ENCODE measurements around the gene MAGI2.

The MAGI2 gene

DNA sequence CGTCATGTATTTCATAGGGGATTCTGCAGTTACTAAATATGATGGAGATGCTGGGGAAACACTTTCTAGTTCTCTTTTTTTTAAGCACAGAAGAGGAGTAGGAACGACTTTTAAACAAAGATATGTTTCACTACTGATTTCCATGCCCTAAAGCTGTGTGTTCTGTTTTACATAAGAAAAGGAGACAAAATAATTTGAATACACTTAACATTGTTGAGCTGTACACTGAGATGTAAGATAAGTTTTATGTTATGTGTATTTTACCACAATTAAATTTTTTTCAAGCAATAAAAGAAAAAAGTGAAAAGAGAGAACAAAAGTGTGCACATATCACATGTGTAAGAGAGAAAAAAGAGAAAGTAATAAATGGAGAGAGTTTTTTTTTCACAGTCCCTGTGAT, 1246.7 kb downstream of the MAGI2 start:
- no peak for DNase-seq (ENCODE audit: low read depth in 3 of 3, low spot score in 1 of 3)

DNA sequence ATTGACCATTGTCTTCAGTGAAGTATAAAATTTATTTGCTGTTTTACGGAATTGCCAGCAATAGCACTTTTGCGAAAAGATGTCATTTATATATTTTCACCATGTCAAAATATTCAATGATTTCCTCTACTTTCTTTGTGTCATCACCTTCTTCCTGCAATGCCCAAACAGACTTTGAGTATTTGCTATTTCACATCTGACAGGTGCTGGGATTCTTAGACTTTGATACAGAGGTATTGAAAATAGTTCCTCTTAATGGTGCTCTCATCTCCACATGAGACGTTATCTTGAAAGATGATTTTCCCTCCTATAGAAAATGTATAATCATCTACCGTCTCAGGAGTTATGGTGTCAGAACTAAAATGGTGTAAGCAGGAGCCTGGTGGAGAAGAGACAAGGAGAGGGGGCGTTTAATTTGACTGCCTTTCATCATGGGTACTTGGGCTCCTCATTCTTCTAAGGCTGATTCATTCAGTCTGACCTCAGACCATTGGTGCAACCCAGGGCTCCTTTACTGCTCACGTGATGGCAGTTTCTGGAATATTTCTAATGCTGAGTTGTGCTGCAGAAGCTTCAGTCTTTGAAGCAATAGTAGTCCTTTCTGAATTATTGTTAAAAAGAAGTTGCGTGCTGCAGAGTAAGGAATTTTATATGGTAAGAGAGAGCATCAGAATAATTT, 1250.3 kb downstream of the MAGI2 start:
- DNase-seq (ENCODE audit: low read depth in 3 of 3, low spot score in 1 of 3), result no peak

DNA sequence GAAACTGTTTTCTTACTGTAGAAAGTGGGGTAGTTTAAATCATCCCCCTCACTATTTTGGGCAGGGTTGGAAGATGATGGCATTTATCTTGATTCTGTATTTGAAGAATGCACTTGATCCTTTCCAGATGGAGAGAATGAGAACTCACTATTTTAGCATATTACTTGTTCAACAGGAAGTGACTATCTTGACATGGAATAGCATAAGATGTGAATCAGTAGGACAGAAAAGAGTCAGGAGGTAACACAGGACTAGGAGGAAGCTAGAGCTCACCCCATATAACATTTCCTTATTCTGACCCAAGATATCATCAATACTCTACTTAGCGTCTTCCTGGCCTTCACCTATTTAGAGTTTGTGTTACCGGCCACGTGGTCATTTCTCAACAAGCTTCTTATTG, 1254.7 kb downstream of the MAGI2 start:
- DNase-seq (ENCODE audit: low read depth in 3 of 3, low spot score in 1 of 3), result no peak

DNA sequence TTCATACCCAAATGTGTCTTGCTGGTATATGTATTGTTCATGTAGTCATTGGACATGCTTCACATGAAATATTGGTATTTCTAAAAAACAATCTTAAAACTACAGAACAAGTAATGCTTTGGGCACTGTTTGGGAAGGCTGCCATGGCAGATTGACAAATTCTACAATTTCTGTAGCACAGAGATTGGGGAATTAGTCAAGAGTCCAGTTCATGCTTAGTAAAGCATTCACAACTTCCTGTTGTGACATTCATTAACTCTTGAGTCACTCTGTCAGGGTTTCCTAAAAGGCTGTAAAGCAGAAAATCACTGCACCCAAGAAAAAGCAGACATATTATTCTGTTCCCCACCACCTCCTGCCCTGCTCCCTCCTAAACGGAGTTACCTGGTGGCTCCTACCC, 1256.0 kb downstream of the MAGI2 start:
- DNase-seq (ENCODE audit: low read depth in 3 of 3, low spot score in 1 of 3), result no peak

DNA sequence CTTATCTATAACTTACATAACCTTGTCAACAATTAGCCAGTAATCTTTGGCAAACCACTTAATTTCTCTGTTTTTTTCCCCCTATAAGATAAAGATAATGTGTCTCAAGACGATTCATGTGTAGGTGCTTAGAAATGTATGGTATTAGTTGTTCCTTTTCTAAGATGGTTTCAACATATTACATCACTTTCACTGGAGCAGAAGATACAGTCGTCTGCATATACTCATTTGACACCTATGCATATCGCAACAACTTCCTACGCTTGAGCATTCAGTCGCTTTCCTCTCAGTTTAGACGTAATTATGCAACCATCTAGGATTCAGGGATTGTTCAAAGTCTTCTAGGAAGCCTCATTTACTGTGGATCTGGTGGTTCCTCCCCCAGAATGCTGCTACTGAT, 1258.2 kb downstream of the MAGI2 start:
- DNase-seq (ENCODE audit: low read depth in 3 of 3, low spot score in 1 of 3), result no peak

DNA sequence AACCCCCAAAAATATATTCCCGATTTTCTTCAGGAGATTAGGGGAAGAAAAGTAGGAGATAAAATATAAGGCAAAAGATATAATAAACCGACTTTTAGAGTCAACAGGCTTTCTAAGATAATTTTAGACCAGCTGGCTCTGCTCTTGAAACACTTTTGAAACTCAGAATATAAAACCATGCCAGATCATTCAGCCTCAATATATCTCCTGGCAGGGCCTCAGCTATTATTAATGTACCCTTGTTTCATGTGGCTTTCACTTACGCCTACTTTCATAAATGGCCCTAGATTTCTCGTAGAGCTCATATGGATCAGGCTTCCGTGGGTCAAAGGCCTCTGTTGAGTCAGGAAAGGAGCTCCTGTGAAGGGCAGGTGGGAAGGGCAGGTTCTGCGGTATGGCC, 1258.9 kb downstream of the MAGI2 start:
- DNase-seq (ENCODE audit: low read depth in 3 of 3, low spot score in 1 of 3), result no peak

DNA sequence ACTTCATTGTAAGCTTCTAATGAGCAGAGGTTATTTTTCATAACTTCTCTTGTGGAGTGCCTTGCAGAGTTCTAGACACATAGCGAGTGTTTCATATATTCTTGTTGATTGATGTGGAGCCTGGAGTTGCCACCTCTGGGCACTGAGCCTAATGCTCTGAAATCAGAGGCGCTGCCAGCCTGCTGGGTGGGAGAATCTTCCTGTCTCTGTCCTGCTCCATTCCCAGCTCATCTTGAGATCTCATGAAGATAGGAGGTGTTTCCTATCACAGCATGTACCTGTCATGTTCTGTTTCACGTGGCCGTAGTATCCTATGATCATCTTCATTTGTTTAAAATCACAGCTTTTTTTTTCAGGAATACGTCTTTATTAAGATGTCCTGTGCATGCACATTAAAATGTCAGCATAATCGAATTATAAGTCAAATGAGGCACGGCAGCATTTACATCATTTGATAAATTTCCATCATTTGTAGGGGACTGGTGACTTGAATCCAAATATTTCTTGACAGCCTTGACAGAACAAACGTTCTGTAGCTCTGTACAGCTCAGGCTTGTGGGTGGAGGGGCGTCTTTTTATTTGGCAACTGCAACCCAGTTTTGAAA, 1261.9 kb downstream of the MAGI2 start:
- no peak for DNase-seq (ENCODE audit: low read depth in 3 of 3, low spot score in 1 of 3)

DNA sequence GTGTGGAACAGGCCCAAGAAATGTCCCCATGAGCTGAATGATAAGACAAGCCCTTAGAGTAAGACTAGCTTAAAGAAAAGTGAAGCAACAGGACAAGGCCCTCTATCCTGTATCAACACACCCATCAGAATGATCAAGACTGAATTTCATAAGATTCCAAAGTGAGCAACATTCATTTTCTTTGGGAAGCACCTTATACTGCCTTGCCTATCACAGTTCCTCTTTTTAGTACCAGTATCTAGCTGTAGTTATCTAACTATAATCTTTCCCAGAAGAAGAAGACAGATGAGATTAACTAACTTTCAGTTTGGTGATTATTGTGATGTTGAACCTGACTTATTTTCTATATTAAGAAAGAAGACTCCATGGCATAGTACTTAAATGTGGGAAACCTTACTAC, 1263.7 kb downstream of the MAGI2 start:
- DNase-seq (ENCODE audit: low read depth in 3 of 3, low spot score in 1 of 3), result no peak

DNA sequence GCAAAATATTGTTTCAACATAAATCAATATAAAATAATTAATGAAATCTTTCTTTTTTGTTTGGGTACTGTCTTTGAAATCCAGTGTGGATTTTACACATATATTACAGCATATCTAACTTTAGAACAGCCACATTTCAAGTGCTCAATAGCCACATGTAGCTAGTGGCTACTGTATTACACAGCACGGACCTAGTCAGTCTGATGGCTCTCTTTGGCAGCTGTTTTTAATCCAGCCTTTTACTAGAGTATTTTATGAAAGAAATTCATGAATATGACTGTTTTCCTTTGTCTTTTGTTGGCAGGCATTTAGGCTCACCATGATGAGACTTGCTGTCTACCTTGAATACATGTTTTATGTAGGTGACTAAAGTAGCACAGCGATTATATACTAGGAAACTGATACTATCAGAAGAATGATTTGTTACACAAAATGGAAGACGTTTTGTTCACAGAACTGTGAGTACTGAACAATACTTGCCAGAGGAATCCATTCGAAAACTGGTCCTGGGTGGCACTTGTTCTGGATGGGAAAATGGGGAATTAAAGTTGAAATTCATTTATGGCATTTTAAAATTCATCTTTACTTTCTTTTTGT, 1268.2 kb downstream of the MAGI2 start:
- DNase-seq (ENCODE audit: low read depth in 3 of 3, low spot score in 1 of 3), result no peak

DNA sequence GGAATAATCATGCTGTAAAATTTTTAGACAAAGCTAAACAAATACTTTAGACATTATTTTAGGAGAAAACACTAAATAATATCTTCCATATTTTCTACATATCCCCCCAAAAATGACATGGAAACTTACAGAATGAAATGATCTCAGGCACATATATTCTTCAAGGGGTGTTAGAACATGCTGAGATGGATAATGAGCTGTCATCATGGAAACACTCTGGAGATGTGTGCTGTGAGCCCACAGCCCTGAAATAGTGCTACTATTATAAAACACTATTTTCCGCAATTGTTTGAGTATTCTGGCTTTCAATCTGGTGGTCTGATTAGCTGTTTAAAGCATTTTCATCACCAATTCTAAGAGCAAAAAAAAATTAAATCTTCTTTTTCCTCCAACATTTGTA, 1269.2 kb downstream of the MAGI2 start:
- DNase-seq (ENCODE audit: low read depth in 3 of 3, low spot score in 1 of 3), result no peak

DNA sequence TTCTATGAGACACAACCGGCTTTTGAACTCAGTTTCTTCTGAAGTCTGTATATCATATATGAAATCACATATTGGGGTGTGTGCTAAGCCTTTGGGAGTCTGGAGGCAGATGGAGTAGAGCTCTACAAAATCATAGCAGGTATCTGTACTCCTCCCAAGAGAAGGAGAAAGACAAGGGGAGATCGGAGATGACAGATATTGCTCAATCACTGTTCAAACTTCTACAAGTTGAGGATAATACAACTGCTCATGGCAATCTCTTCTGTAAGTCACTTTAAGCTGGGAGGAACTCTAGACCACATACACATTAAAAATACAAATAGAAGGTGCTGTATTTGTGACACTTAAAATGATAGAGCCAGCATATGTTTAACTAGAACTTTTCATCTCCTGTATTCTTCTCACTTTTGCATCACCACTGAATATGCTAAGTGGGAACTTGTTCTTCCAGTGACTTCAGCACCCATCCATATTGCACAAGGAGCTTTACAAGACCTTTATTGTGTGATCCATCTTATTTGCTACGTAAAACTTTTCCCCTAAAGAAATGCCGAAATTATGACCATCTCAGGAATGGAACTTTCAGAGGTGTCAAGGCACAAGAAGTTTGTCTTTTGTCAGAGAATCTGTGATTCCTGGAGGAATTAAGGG, 1273.5 kb downstream of the MAGI2 start:
- DNase-seq (ENCODE audit: low read depth in 3 of 3, low spot score in 1 of 3), result no peak

DNA sequence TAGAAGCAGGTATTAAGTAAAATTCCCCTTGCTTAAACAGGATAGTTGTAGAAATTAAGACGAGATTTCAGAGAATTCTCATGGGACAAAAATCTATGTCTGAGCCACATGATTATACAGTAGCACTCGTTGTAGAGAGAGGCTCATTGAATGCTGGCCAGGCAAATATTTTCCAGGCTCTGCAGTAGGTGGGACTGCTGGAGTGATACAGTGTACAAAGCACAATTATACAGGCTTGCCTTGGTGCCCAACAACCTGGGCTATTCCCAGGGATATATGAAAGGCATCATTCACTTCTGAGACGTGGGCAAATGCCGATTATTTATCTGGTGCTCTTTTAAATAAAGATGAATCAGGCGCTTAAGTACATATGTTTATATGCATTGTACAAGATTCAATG, 1274.3 kb downstream of the MAGI2 start:
- no peak for DNase-seq (ENCODE audit: low read depth in 3 of 3, low spot score in 1 of 3)

DNA sequence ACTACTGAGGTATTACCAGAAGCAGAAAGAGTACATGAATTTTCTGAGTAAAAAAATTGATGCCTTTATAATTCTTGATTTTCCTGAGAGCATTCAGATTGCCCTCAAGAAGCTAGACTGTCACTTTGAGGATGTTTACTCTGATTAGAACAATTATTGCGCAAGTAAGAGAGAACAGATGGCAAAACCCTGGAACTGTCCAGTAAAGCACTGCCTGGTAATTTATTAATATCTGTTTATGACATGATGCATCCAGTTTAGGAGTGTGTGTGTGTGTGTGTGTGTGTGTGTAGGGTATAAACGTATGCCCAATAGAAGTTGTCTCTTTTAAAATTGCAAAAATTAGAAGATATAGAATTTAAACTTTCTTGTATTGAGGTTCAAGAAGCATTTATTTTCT, 1275.1 kb downstream of the MAGI2 start:
- DNase-seq (ENCODE audit: low read depth in 3 of 3, low spot score in 1 of 3), result no peak

DNA sequence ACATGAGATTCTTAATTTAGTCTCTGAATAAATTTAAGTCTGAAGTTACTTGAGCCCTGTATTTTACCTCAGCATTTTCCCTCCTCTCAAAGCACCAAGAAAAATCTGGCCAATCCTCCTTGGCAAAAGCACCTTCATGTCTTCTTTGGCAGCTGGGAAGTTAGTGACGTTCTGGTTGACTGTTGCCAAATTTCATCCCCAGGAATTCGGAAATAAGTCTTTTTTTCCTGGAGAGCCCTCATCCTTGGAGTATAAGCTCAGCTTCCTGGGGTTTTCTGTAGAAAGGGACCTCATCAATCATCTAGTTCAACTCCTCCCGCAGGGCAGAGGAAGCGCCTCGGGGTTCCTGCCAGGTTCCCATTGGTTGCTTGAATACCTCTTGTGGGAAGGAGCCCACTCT, 1277.3 kb downstream of the MAGI2 start:
- no peak for DNase-seq (ENCODE audit: low read depth in 3 of 3, low spot score in 1 of 3)

DNA sequence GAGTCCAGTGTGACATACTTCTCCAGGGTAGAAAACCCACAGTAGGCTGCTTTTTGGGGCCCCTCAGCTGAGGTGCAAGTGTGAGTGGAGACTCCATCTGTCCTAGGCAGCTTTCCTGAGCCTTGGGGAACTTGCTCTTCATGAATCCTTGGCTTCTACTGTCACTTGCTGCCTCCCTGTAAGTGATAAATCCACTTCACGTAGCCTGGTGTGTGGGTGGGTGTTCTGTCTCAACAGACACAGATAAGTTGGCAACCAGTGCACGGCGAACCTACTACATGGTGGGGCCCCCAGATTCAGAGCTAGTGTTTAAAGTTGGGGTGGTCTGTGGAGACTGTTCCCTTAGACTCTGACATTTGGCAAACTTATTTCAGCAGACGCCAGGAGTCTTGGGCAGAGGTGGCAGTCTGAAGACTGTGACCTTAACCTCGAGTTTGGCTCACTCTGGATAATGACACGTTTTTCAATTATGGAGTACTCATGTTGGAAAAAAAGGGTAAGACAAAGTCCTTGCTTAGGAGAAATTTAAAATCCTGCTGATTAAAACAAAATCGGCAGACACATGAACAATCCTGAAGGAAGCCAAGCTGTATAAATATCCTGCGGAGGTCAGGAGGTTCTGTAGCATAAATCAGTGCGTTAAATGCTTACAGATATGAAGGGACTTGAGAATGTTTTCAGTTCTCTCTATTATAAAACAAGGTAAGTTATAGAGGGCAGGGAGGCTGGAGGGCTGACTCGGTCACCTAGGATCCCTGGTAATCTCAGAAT, 1278.0 kb downstream of the MAGI2 start:
- no peak for DNase-seq (ENCODE audit: low read depth in 3 of 3, low spot score in 1 of 3)

DNA sequence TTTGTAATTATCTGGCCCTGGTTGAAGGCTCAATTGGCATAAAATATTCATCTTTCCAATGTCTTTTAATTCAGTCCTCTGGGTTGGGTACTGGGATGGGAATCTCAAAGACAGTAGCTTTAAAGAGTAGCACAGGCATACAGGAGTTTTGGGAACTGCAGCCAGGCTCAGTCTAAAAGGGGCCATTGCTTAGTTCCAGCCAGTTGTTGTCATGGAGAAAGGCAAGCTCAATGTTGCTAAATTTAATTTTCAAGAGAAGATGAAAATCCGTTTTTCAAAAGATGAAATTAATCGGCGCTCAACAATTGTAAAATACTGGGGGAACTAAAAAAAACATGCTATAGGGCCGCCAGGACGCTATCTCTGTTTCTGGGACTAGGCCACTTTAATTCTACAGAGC, 1279.8 kb downstream of the MAGI2 start:
- no peak for DNase-seq (ENCODE audit: low read depth in 3 of 3, low spot score in 1 of 3)

DNA sequence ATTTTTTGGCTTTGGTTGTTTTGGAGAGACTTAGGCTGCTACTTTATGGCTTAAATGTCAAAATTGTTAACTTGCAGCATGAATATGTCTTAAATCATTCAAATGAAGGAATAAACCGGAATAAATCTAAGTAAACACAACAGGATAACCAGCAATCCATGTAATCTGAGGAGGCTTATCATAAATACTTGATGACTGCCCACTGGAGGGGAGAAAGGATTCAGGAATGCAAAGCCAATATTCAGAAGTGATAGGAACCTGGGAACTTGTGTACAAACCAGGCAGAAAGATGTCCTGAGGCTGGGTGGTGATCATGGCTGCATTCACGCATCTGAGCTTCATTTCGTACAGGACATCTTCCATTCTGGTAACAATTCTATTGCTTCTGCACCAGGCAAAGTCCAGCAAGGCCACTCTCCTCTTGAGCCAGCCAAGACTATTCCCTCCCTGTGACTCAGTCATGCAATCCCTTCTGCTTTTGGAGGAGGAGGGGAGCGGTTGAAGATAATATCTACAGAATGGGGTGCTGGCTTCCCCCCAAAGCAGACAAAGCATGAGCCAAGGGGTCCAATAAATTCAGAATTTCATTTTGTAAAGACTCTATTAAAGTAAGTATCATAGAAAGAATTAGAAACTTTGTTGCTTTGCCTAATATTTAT, 1280.4 kb downstream of the MAGI2 start:
- DNase-seq (ENCODE audit: low read depth in 3 of 3, low spot score in 1 of 3), result no peak

DNA sequence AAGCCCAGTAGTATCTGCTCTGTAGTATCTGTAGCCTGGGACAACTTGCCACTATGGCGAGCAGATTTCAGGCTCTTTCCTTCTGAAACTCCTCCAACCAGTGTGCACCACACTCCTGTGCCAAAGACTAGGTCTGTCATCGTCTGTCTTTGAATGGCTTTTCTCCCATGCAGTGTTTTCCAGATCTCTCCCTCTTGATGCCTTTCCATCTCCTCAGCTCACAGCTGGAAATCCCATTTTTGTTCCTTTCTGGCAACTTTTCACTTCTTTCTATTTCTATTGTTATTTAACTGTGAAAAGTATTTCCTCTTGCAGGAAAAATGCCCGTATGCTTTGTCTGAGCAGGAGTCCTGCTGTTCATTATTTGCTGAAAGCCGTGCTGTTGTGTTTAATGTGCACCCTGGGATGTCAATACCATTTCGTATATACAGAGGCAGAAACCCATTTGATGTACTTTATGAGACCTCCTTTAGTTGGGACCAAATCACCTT, 1281.2 kb downstream of the MAGI2 start:
- no peak for DNase-seq (ENCODE audit: low read depth in 3 of 3, low spot score in 1 of 3)

DNA sequence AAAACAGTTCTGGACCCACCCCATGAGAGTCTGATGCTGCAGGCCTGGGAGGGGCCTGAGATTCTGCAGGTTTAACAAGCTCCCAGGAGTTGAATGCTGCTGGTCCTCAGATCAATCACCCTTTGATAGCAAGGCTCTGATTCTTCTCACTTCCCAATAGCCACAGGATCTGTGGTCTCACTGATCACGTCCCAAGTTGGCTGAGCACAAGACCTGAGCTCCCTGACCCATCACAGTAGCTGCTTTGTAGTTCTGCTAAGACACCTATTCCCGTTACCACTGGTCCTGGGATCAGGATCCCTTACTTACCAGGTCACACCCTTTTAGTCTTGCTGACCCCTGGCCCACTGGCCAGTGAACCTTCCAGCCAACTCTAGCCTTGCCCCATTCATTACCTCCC, 1282.1 kb downstream of the MAGI2 start:
- no peak for DNase-seq (ENCODE audit: low read depth in 3 of 3, low spot score in 1 of 3)

DNA sequence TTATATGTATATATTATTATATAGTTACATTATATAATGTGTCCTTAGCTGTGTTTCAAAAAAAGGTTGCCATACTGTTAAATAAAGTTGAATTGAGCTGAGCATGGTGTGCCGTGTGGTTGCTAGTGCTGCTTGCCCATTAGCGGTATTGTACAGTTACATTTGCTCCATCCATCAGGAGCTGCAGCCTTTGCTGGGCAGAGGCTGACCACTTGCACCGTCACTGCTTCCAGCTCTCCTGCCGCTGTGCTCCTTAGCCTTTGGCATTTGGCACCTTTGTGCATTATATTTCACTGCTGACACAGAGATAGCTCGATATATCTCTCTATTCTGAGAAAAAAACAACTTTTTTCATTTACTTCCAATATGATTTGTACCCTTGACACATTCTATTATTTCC, 1282.7 kb downstream of the MAGI2 start:
- DNase-seq (ENCODE audit: low read depth in 3 of 3, low spot score in 1 of 3), result no peak

DNA sequence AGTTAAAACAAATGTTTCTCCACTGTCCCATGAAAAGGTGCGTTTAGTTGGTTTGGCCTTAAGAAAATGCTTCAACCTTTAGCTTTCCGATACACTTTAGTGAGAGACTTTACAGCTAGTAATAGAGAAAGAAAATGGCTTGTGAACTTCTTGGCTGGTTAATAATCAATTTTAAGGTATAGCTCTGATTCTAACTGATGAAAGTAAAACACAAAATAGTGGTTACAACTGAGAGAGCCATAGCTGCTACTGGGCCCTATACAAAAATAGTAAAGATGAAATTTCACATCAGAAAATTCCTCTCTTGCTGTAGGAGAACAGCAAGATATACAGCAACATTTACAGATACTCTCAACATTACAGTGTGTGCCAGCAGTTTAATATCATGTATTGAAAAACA, 1283.5 kb downstream of the MAGI2 start:
- no peak for DNase-seq (ENCODE audit: low read depth in 3 of 3, low spot score in 1 of 3)

Data from stimulated activated CD4-positive, alpha-beta T cell treated with anti-CD3 and anti-CD28 coated beads, TNF-alpha, amount 100 ng/mL, for 1 hour (primary cell).